ENCODE data around the gene ACTL7B. TPM values are rescaled to one million over a fixed set of nuclear protein-coding genes. Genes with fewer than 3 reads are reported as not detected.

Gene ACTL7B
- not detected in 5 replicates for total RNA-seq (2022; extraction: Qiagen RNA extraction)

DNA sequence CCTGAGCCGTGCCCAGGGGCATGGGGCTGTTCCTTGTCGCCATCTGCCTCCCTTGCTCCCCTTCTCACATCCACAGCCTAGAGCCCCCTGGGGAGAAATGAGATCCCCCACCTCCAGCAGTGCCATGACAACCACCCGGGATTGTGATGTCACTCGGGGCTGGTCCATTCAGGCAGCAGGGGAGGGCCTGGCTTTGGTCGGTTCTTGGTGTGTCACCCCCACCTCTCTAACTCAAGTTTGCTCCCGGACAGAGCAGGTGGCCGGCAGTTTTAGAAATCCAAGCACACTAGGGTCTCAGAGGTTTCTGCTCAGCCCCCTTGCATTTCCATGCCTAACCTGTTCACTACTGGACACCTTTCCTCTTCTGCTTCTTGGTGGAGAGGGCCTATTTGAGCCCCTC, at the start of gene ACTL7B:
ACTL7B (minus strand) TSS at position 99 of the 400 bp plus-strand sequence; CDS start at position 43, 56 bp downstream.

GRCh38 chr9:108861997-108862396, 6.2 kb upstream of the ACTL7B start, which contains the start of gene ACTL7A:
Gene ACTL7A, plus strand, starts transcription at chr9:108862266. Its CDS starts 57 bp downstream, at chr9:108862323.

Other genes with a start within 250 kb of the ACTL7B start
- not detected in 5 replicates for gene ACTL7A, start 6.3 kb upstream of the ACTL7B start, total RNA-seq (2022; extraction: Qiagen RNA extraction)
- 18.2 to 20.3 TPM (median 19.1 TPM) in 5 replicates for gene ELP1, start 78.1 kb upstream of the ACTL7B start, total RNA-seq (2022; extraction: Qiagen RNA extraction)
- gene ABITRAM, start 78.4 kb upstream of the ACTL7B start, total RNA-seq (2022; extraction: Qiagen RNA extraction) = 20.3 to 24.7 TPM (median 22.5 TPM) in 5 replicates
- 48.4 to 53.5 TPM (median 53.3 TPM) in 5 replicates for gene CTNNAL1, start 157.5 kb upstream of the ACTL7B start, total RNA-seq (2022; extraction: Qiagen RNA extraction)